GM10266 (cell line): ENCODE measurements around the gene ZCCHC7.

Source experiments
- DNase-seq: peaks from one replicate; pipeline ENCODE4 v3.0.0; 2012; ENCODE audit errors: extremely low spot score
- CTCF ChIP-seq: IDR thresholded peaks from 2 replicates; pipeline ENCODE4 v1.5.1; 2012; ENCODE audit warnings: mild to moderate bottlenecking, low read depth; ENCODE audit not compliant: control insufficient read depth, insufficient read depth; ENCODE audit errors: missing control alignments

The ZCCHC7 gene

GRCh38 chr9:37292896-37293295, 172.5 kb downstream of the ZCCHC7 start:
- no peak for DNase-seq

GRCh38 chr9:37293664-37294524, 173.5 kb downstream of the ZCCHC7 start:
- TF ChIP-seq CTCF = no peak
- peak; percentile 23 for DNase-seq

More at GRCh38 chr9:37292896-37293295, 172.5 kb downstream of the ZCCHC7 start:
- TF ChIP-seq CTCF = no peak

GRCh38 chr9:37295178-37295577, 174.8 kb downstream of the ZCCHC7 start:
- DNase-seq = no peak
- TF ChIP-seq CTCF = no peak

- no peak for DNase-seq
- peak; percentile 22 for TF ChIP-seq CTCF
Measured at GRCh38 chr9:37295796-37296195, 175.4 kb downstream of the ZCCHC7 start.

- no peak for DNase-seq
- TF ChIP-seq CTCF = no peak
Measured at GRCh38 chr9:37297592-37297991, 177.2 kb downstream of the ZCCHC7 start.

GRCh38 chr9:37300620-37301019, 180.2 kb downstream of the ZCCHC7 start:
- DNase-seq = peak; percentile 14

More at GRCh38 chr9:37300620-37301019, 180.2 kb downstream of the ZCCHC7 start:
- no peak for TF ChIP-seq CTCF
